Small intestine (tissue), 7 donors: ENCODE measurements around the gene C13orf46. TPM values are rescaled to one million over a fixed set of nuclear protein-coding genes. Genes with fewer than 3 reads are reported as not detected.
"Not testable (repeated sequence)": the region's sequence is repeated elsewhere in the genome, so short reads cannot be mapped to it uniquely, and the experiment has no call there.

Experiments used
- DNase-seq, 2 donors: peaks; one replicate each; pipeline versions ENCODE4 v3.0.0 to v3.0.0-alpha.2; 2013
- FAIRE-seq: peaks from 2 replicates; lab custom pipeline; 2012; peaks lifted over from hg19 to GRCh38; lab: Jason Lieb, UNC
- H3K27ac ChIP-seq, 3 donors: one replicate each; pipeline ENCODE4 v1.5.1; 2013; ENCODE audit warnings: low read length in 2 of 3, mild to moderate bottlenecking in 2 of 3, control low read depth in 1 of 3, inconsistent platforms in 1 of 3, low read depth in 1 of 3, moderate library complexity in 1 of 3
- H3K27me3 ChIP-seq, 3 donors: one replicate each; pipeline ENCODE4 v1.6.1; 2013; ENCODE audit warnings: low read length in 3 of 3, inconsistent platforms in 1 of 3; ENCODE audit not compliant: control insufficient read depth in 3 of 3, insufficient read depth in 3 of 3
- H3K36me3 ChIP-seq, 3 donors: one replicate each; pipeline ENCODE4 v1.6.1; 2013; ENCODE audit warnings: low read length in 3 of 3, inconsistent platforms in 1 of 3, low read depth in 1 of 3, mild to moderate bottlenecking in 1 of 3, moderate library complexity in 1 of 3; ENCODE audit not compliant: control insufficient read depth in 3 of 3, insufficient read depth in 2 of 3
- H3K4me1 ChIP-seq, 3 donors: one replicate each; pipeline ENCODE4 v1.6.1; 2013; ENCODE audit warnings: low read length in 2 of 3, inconsistent platforms in 1 of 3, low read depth in 1 of 3, mild to moderate bottlenecking in 1 of 3, moderate library complexity in 1 of 3; ENCODE audit not compliant: control insufficient read depth in 3 of 3, insufficient read depth in 2 of 3
- H3K4me3 ChIP-seq, 3 donors: one replicate each; pipeline ENCODE4 v1.5.1; 2013; ENCODE audit warnings: low read length in 3 of 3, control low read depth in 1 of 3, inconsistent platforms in 1 of 3, low read depth in 1 of 3, mild to moderate bottlenecking in 1 of 3, moderate library complexity in 1 of 3
- H3K9me3 ChIP-seq, 2 donors: one replicate each; pipeline ENCODE4 v1.6.1; 2013; ENCODE audit warnings: low read depth in 1 of 2, low read length in 1 of 2; ENCODE audit not compliant: control insufficient read depth in 2 of 2, insufficient read depth in 1 of 2
- WGBS, 3 donors: extraction: QIAGEN DNeasy Blood & Tissue Kit; methylation state at CpG; one replicate each; pipeline ENCODE4 v1.1.7; 2013; 5-methylcytosine and 5-hydroxymethylcytosine counted together
- polyA plus RNA-seq, 4 donors: library from polyadenylated mRNA; stranded (reverse) in 3 of 4; unstranded in 1 of 4; fragments of 200-250 nt in 3 of 4; fragments of 120-200 nt in 1 of 4; gene quantifications; one replicate each; pipeline versions ENCODE4 v1.2.1 to v1.2.3, GENCODE V29; 2013
- donor health status: healthy with polysubstance abuse.
- donor health status: control.
- donor health status: control.
- donor health status: Bipolar disorder and iron deficiency.
- donor health status: healthy.

The C13orf46 gene
- polyA plus RNA-seq, 4 donors, result 0.04 to 0.27 (median 0.22) TPM; not detected in 1

DNA sequence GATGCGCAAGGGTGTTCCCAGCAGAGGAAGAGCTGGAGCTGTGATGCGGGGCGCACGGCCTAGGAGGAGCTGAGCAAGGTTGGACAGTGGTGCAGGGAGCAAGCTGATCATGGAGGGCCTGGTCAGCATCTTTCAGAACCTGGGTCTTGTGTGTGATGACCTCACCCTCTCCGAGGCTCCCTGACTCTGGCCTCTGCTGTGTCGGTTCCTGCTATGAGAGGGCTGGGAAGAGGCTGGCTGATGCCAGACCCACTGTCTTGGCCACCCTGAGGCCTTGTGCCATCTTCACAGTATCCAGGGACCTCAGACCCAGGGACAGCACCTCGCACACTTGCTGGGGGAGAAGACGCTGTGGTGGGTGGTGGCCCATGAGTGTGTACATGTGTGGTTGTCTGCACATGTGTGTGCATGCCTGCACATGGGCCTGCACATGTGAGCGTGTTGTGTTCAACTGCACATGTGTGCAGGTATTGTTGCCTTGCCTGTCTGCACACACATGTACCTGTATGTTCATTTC is 16.5 kb upstream of the C13orf46 start:
- WGBS, 3 donors, result 96 to 98% (median 96%) methylated on average over 9 of the region's 9 CpGs
- FAIRE-seq (no peak), DNase-seq (no peak)

DNA sequence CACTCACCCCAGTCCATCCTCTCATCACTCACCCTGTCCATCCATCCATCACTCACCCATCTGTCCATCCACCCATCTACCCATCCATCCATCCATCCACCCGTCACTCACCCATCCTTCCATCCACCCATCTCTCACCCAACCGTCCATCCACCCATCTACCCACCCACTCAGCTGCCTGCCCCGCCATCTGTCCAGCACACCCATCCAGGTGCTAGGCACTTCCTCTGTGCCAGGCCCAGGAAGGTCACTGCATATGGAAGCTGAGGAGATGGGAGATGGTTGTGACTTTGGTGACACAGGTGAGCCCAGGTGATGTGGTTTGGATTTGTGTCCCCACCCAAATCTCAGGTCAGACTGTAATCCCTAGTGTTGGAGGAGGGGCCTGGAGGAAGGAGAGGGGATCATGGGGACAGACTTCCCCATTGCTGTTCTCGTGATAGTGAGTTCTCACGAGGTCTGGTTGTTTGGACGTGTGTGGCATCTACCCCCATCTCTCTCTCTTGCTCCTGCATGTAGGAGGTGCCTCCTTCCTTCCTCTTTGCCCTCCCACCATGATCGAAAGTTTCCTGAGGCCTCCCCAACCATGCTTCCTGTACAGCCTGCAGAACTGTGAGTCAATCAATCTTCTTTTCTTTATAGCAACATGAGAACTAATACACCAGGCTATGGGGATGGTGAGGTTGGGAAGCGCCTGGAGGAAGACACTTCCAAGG is 15.9 kb upstream of the C13orf46 start:
- 91 to 93% (median 92%) methylated on average over 8 of the region's 8 CpGs for WGBS, 3 donors

More for the DNA sequence above, 16.5 kb upstream of the C13orf46 start:
- Histone ChIP-seq H3K27ac (no peak overlapping the region), H3K27me3 (no peaks in the 10 kb centered on the region), H3K36me3 (peaks cover 0 to 28% (median 0%) of the 10 kb centered on the region in 3 donors), H3K4me3 (no peak overlapping the region), H3K9me3 (no peaks in the 10 kb centered on the region), H3K4me1 (no peaks in the 10 kb centered on the region)

DNA sequence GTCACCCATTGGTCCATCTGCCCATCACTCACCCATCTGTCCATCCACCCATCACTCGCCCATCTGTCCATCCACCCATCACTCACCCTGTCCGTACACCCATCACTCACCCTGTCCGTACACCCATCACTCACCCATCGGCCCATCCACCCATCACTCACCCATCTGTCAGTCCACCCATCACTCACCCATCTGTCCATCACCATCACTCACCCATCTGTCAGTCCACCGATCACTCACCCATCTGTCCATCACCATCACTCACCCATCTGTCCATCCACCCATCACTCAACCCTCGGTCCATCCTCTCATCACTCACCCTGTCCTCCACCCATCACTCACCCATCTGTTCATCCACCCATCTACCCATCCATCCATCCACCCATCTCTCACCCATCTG is 15.0 kb upstream of the C13orf46 start:
- H3K9me3 ChIP-seq, H3K27ac ChIP-seq, H3K4me3 ChIP-seq, DNase-seq, FAIRE-seq, H3K27me3 ChIP-seq, H3K4me1 ChIP-seq: not testable (repeated sequence)
- WGBS, 3 donors, result 95 to 98% (median 97%) methylated on average over 6 of the region's 6 CpGs
- peaks cover 0 to 23% (median 0%) of the 10 kb centered on the region in 3 donors for H3K36me3 ChIP-seq

More for the DNA sequence above, 15.9 kb upstream of the C13orf46 start:
- no peaks in the 10 kb centered on the region for H3K27me3 ChIP-seq
- H3K36me3 ChIP-seq, result peaks cover 0 to 23% (median 0%) of the 10 kb centered on the region in 3 donors
- H3K4me1 ChIP-seq, result no peaks in the 10 kb centered on the region
- H3K27ac ChIP-seq, result no peak overlapping the region
- FAIRE-seq (no peak), DNase-seq (no peak)
- no peaks in the 10 kb centered on the region for H3K9me3 ChIP-seq
- H3K4me3 ChIP-seq, result no peak overlapping the region

DNA sequence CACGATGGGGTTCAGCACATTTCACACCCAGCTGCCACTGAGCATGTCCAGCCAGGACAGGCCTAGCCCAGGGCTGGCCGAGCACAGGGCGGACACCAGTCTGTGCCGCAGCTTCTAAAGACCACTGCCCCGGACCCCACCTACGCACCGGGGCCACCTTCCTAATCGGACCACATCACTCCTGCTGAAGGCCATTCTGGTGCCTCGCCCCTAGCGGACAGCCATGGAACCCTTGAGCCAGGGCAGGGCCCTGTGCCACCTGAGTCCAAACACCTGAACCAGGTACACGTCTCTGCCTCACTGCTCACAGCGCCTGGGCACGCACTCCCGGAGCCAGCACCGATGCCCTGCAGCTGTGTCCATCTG is 8.4 kb upstream of the C13orf46 start:
- WGBS, 3 donors, result 95% methylated on average over 15 of the region's 15 CpGs
- Histone ChIP-seq H3K4me1 (peaks cover 0 to 2% (median 0%) of the 10 kb centered on the region in 3 donors), H3K4me3 (no peak overlapping the region), H3K27ac (no peak overlapping the region), H3K36me3 (peaks cover 0 to 42% (median 4%) of the 10 kb centered on the region in 3 donors), H3K9me3 (no peaks in the 10 kb centered on the region), H3K27me3 (no peaks in the 10 kb centered on the region)
- FAIRE-seq, result no peak
- no peak for DNase-seq

DNA sequence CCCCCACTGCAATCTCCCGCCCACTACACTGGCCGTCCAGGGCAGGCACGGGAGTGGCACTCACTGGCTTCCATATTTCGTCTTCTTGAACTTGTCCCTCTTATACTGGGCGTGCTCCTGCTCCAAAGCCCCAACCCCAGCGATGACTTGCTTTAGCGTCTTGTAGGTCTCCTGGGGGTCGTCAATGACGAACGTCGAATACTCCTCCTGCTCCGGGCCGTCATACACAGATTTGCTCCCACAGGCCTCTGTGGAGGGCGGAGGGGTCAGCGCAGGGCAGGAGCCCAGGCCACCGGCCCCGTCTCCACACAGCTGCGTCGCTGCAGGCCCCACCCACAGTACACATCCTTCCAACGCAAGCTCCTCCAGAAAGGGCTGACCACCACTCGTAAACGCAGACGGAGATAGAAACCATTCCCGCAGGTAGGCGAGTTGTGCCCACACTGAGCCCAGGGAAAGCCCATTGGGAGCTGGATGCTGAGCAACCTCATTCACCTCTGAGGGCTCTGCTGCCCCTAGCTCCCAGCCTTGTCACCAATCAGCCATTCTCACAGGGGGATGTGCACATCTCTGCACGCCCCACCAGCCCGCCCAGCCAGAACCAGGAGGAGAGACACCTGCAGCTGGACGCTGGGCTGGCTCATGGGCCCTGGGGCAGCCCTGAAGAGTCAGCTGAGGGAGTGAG is 7.9 kb upstream of the C13orf46 start:
- Histone ChIP-seq H3K4me1 (peaks cover 0 to 2% (median 0%) of the 10 kb centered on the region in 3 donors), H3K36me3 (peaks cover 0 to 47% (median 4%) of the 10 kb centered on the region in 3 donors), H3K27me3 (no peaks in the 10 kb centered on the region), H3K27ac (no peak overlapping the region), H3K9me3 (no peaks in the 10 kb centered on the region), H3K4me3 (no peak overlapping the region)
- 74 to 88% (median 82%) methylated on average over 28 of the region's 28 CpGs for WGBS, 3 donors
- no peak for FAIRE-seq
- DNase-seq, result no peak

GRCh38 chr13:113981194-113981605 is 7.3 kb upstream of the C13orf46 start:
- H3K27me3 ChIP-seq, result no peaks in the 10 kb centered on the region
- H3K36me3 ChIP-seq, result peaks cover 0 to 49% (median 4%) of the 10 kb centered on the region in 3 donors
- no peak overlapping the region for H3K4me3 ChIP-seq
- 13 to 62% (median 21%) methylated on average over 9 to 16 of the region's 16 CpGs for WGBS, 3 donors
- H3K9me3 ChIP-seq, result no peaks in the 10 kb centered on the region
- FAIRE-seq (no peak), DNase-seq (peak in 1 of 2 donors; percentile 90)
- H3K27ac ChIP-seq, result no peak overlapping the region
- H3K4me1 ChIP-seq, result peaks cover 0 to 2% (median 0%) of the 10 kb centered on the region in 3 donors

DNA sequence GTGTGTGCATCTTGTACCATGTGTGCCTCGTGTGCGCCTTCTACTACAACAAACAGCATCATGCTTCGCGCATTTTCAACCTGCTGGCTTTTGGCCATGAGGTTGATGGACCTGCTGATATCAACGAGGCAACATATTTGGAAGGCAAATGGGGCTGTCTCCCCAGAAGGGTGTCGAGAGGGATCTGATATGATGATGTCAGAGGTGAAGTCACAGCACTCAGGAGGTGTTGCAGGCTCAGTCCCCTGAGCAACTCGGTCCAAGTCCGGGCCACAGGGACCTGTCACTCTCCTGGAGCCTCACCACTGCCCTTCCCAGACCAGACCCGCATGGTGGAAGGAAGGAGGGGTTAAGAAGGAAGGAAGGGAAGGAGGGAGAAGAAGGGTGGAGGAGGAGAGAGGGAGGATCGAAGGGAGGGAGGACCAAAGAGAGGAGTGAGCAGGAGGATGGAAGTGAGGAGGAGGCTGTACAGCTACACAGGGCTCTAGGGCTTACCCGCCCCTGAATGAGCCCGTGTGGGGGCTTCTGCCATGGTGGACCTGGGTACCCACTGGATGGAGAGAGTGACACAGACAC is 6.7 kb upstream of the C13orf46 start:
- Histone ChIP-seq H3K27ac (no peak overlapping the region), H3K4me3 (no peak overlapping the region), H3K36me3 (peaks cover 0 to 51% (median 4%) of the 10 kb centered on the region in 3 donors), H3K4me1 (peaks cover 0 to 2% (median 0%) of the 10 kb centered on the region in 3 donors), H3K9me3 (no peaks in the 10 kb centered on the region), H3K27me3 (no peaks in the 10 kb centered on the region)
- DNase-seq, result no peak
- WGBS, 3 donors, result 69 to 90% (median 71%) methylated on average over 12 of the region's 12 CpGs
- FAIRE-seq, result no peak

DNA sequence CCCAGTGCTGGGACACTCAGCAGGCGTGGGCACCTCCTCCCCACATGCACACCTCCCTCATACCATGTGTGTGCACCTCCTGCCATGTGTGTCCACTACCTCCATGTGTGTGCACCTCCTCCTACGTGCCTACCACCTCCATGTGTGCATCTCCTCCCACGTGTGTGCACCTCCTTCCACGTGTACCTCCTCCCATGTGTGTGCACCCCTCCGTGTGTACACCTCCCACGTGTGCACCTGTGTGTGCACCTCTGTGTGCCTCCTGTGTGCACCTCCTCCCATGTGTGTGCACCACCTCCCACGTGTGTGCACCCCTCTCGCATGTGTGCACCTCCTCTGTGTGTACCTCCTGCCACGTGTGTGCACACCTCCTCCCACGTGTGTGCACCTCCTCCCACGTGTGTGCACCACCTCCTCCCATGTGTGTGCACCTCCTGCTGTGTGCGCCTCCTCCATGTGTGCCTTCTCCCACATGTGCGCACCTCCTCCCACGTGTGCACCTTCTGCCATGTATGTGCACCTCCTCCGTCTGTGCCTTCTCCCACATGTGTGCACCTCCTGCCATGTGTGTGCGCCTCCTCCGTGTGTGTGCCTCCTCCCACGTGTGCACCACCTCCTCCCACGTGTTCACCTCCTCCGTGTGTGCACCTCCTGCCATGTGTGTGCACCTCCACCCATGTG is 6.1 kb upstream of the C13orf46 start:
- no peaks in the 10 kb centered on the region for H3K27me3 ChIP-seq
- WGBS, 3 donors, result 91 to 92% (median 92%) methylated on average over 19 to 20 of the region's 20 CpGs
- DNase-seq (no peak), FAIRE-seq (no peak)
- H3K36me3 ChIP-seq, result peaks cover 0 to 58% (median 4%) of the 10 kb centered on the region in 3 donors
- H3K9me3 ChIP-seq, result no peaks in the 10 kb centered on the region
- H3K27ac ChIP-seq, result no peak overlapping the region
- no peak overlapping the region for H3K4me3 ChIP-seq
- peaks cover 0 to 2% (median 0%) of the 10 kb centered on the region in 3 donors for H3K4me1 ChIP-seq
